ENCODE results near the gene GPR153.

- TF ChIP-seq POLR2A (IDR thresholded peaks at IDR 0.05), result no peak
- TF ChIP-seq, protein P1, sequence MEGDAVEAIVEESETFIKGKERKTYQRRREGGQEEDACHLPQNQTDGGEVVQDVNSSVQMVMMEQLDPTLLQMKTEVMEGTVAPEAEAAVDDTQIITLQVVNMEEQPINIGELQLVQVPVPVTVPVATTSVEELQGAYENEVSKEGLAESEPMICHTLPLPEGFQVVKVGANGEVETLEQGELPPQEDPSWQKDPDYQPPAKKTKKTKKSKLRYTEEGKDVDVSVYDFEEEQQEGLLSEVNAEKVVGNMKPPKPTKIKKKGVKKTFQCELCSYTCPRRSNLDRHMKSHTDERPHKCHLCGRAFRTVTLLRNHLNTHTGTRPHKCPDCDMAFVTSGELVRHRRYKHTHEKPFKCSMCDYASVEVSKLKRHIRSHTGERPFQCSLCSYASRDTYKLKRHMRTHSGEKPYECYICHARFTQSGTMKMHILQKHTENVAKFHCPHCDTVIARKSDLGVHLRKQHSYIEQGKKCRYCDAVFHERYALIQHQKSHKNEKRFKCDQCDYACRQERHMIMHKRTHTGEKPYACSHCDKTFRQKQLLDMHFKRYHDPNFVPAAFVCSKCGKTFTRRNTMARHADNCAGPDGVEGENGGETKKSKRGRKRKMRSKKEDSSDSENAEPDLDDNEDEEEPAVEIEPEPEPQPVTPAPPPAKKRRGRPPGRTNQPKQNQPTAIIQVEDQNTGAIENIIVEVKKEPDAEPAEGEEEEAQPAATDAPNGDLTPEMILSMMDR (IDR thresholded peaks at IDR 0.05), result no peak
Measured at GRCh38 chr1:6218375-6219164, 42.3 kb downstream of the GPR153 start.
